GM10266 (cell line): Measurements from ENCODE around the gene ACSBG1.

Experiments used
- DNase-seq: peaks from one replicate; pipeline ENCODE4 v3.0.0; 2012; ENCODE audit errors: extremely low spot score
- TF ChIP-seq, protein P1 (sequence below): IDR thresholded peaks from 2 replicates; pipeline ENCODE4 v1.5.1; 2012; ENCODE audit warnings: mild to moderate bottlenecking, low read depth; ENCODE audit not compliant: control insufficient read depth, insufficient read depth; ENCODE audit errors: missing control alignments

Gene ACSBG1

DNA sequence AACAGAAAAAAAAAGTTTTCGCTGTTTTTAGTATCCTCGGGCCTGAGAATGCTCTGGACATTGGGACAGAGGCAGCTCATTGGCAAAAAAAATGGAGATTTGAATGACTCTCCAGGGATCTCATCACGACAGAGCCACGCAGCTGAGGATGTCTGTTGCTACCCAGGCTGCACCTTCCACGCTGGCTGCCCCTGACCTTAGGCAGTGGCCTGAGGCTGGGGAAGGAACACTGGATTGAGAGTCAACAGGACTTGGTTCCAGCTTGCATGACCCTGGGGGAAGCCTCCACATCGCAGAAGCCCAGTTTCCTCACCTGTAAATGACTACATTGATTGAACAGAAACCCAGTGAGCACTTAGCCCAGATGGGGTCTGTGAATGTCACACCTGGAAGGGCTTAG lies 8.7 kb upstream of the ACSBG1 start:
- DNase-seq = no peak
- TF ChIP-seq, protein P1, sequence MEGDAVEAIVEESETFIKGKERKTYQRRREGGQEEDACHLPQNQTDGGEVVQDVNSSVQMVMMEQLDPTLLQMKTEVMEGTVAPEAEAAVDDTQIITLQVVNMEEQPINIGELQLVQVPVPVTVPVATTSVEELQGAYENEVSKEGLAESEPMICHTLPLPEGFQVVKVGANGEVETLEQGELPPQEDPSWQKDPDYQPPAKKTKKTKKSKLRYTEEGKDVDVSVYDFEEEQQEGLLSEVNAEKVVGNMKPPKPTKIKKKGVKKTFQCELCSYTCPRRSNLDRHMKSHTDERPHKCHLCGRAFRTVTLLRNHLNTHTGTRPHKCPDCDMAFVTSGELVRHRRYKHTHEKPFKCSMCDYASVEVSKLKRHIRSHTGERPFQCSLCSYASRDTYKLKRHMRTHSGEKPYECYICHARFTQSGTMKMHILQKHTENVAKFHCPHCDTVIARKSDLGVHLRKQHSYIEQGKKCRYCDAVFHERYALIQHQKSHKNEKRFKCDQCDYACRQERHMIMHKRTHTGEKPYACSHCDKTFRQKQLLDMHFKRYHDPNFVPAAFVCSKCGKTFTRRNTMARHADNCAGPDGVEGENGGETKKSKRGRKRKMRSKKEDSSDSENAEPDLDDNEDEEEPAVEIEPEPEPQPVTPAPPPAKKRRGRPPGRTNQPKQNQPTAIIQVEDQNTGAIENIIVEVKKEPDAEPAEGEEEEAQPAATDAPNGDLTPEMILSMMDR = no peak

DNA sequence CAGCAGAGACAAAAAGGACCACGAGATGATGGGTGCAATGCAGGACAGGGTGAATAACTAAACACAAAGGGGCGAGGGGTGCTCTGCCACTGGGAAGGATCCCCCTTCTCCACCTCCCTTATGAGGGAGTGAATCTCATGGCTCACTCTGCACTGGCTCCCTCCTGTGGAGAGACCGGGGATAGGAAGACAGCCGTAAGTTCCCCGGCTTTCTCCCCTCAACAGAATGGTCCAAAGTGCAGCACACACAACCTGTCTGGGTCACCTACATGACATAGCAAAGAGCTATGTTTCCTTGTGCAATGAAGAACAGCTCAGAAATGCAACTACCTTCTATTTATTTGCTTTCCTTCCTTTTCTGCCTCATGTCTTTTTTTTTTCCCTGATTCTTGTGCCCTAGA lies 7.8 kb upstream of the ACSBG1 start:
- DNase-seq = no peak
- TF ChIP-seq, protein P1 = peak; percentile 34

DNA sequence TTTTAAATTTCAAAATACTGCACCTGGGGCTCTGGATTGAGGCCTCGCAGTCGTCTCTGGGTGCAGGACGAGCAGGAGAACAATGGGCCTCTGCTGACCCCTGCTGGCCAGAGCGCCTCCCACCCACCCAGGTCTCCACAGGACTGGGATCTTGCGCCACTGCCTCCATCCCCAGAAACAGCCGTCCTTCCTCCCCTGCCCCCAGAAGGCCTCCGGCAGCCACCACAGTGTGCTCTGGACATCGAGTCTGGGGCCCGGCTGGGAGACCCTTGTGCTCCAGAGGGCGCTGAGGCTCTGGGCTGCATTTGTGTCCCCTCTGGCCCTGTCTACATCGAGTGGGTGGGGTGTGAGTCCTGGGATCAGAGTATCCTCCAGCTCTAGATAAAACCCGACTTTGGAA lies 6.7 kb upstream of the ACSBG1 start:
- TF ChIP-seq, protein P1 = peak; percentile 90
- DNase-seq = peak; percentile 90

DNA sequence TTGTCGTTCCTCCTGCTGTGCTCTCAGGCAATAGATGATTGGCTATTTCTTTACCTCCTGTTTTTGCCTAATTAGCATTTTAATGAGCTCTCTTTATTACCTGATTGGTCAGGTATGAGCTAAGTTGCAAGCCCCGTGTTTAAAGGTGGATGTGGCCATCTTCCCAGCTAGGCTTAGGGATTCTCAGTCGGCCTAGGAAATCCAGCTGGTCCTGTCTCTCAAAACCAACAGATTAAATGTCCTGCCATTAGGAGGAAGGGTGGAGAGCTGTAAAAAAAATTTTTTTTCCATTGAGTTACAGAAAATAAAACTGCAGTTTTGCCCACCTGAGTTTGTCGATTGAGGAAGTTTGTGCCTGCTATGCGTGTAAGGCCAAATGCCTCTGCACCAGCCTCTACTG lies 5.4 kb upstream of the ACSBG1 start:
- TF ChIP-seq, protein P1 = no peak
- no peak for DNase-seq

DNA sequence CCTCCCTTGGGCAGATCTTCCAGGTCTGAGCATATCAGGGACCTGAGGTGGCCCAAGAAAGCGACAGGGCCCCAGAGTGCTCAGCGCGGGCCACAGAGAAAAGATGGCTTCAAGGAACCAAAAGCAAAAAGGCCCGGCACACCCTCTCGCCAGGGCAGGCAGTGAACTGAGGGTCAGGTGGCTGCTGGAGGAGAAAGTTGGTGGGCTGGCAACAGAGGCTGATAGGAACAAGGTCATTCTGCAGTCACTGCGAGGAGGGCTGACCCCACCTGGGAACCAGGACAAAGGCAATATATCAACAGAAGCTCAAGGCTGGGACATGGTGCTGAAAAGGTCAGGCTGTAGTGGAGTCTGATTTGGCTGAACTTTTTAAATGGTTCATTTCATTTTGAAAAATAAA lies 2.8 kb upstream of the ACSBG1 start:
- TF ChIP-seq, protein P1 = no peak
- DNase-seq = no peak

DNA sequence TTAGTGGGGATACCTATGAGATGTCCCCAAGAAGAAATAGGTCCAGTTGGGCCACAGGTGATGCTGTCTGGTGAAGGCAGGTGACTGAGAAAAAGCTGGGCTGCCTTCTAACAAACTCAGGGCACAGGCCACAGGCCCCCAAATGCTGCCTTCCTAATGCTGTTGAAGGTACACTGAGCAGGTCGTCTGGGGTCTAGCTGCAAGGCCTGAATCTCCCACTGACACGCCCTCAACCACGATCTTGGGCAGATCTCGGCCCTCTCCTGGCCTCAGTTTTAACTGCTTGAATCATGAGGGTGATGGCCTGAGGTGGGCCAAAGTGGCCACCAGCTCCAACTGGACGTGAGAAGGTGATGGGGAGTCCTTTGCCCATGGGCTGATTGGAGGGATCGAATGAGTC lies 2.1 kb upstream of the ACSBG1 start:
- no peak for DNase-seq
- TF ChIP-seq, protein P1 = no peak

DNA sequence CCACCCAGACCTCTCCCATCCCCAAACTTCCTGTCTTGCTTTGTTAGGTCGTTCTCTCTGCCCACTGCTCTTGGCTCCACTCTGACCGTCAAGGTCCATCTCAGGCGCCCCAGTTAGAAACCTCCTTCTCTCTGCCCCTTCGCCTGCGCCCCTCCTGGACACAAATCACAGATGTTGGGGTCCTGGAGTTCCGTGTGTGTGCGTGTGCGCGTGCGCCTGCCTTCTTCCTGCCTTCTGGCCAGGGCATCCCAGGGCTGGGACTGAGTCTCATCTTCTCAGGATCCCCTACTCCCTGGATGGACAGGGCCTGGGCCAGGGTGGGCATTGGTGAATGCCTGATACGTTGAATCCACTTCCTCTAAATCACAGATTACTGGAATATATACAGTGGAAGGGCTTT lies 869 bp downstream of the ACSBG1 start:
- DNase-seq = no peak

More for the DNA sequence above, 869 bp downstream of the ACSBG1 start:
- TF ChIP-seq, protein P1 = no peak
